ENCODE results near the gene PDCD4. TPM values are rescaled to one million over a fixed set of nuclear protein-coding genes. Genes with fewer than 3 reads are reported as not detected.

PDCD4 gene
- total RNA-seq, 4 donors from 2014 or later, result 98.3 to 724 (median 511) TPM

GRCh38 chr10:110840225-110840922 lies 31.4 kb upstream of the PDCD4 start:
- TF ChIP-seq POLR2AphosphoS5 (IDR thresholded peaks at IDR 0.05), result peak in 2 of 3 donors; percentile 74 to 82
- peak; percentile 77 for TF ChIP-seq EP300 (IDR thresholded peaks at IDR 0.05; ENCODE audit: low read depth)
- TF ChIP-seq POLR2A (IDR thresholded peaks at IDR 0.05), result peak; percentile 33
- no peak for TF ChIP-seq CTCF (IDR thresholded peaks at IDR 0.05)
- Histone ChIP-seq H3K27me3 (no peaks in the 10 kb centered on the region), H3K4me3 (no peak overlapping the region), H3K4me1 (peaks cover 62 to 100% (median 82%) of the 10 kb centered on the region in 4 donors), H3K36me3 (no peaks in the 10 kb centered on the region), H3K27ac (peak overlapping the region; percentile 80 to 91 (median 90)), H3K9me3 (no peaks in the 10 kb centered on the region)
- WGBS, 2 donors (ENCODE audit: low coverage in 1 of 2), result 52% methylated on average over 5 of the region's 5 CpGs; no CpG with 5 or more reads in 1 of the 2 donors
- DNase-seq, result peak; percentile 94
- intact Hi-C loops (cut with DNase I; ENCODE audit: low total_unique reads) (no loop called here), in situ Hi-C loops (cut with MboI; ENCODE audit: low pct_ligation_motif_present in 1 of 4, low pct_unique_long_range_greater_than_20kb in 1 of 4, low sequenced_read_pairs in 3 of 4) (no loop called here)

GRCh38 chr10:110840923-110841428 lies 30.8 kb upstream of the PDCD4 start:
- H3K4me1 ChIP-seq, result peaks cover 58 to 100% (median 85%) of the 10 kb centered on the region in 4 donors
- WGBS, 2 donors (ENCODE audit: low coverage in 1 of 2), result 60 to 90% methylated on average over 3 of the region's 3 CpGs
- TF ChIP-seq POLR2AphosphoS5 (IDR thresholded peaks at IDR 0.05) (peak in 1 of 3 donors; percentile 8), CTCF (IDR thresholded peaks at IDR 0.05) (no peak)
- intact Hi-C loops (cut with DNase I; ENCODE audit: low total_unique reads), result no loop called here
- in situ Hi-C loops (cut with MboI; ENCODE audit: low pct_ligation_motif_present in 1 of 4, low pct_unique_long_range_greater_than_20kb in 1 of 4, low sequenced_read_pairs in 3 of 4), result no loop called here
- H3K4me3 ChIP-seq, result no peak overlapping the region
- DNase-seq, result peak; percentile 33
- no peaks in the 10 kb centered on the region for H3K36me3 ChIP-seq
- H3K27ac ChIP-seq, result peak overlapping the region; percentile 80 to 91 (median 90)
- H3K27me3 ChIP-seq, result no peaks in the 10 kb centered on the region
- H3K9me3 ChIP-seq, result no peaks in the 10 kb centered on the region

GRCh38 chr10:110841767-110842267 lies 29.9 kb upstream of the PDCD4 start:
- H3K4me3 ChIP-seq, result no peak overlapping the region
- no peaks in the 10 kb centered on the region for H3K36me3 ChIP-seq
- in situ Hi-C loops (cut with MboI; ENCODE audit: low pct_ligation_motif_present in 1 of 4, low pct_unique_long_range_greater_than_20kb in 1 of 4, low sequenced_read_pairs in 3 of 4) (no loop called here), intact Hi-C loops (cut with DNase I; ENCODE audit: low total_unique reads) (no loop called here)
- no peaks in the 10 kb centered on the region for H3K27me3 ChIP-seq
- 75 to 80% methylated on average over 3 to 9 of the region's 9 CpGs for WGBS, 2 donors (ENCODE audit: low coverage in 1 of 2)
- DNase-seq, result peak; percentile 69
- H3K27ac ChIP-seq, result peak overlapping the region; percentile 80 to 91 (median 90)
- TF ChIP-seq CTCF (IDR thresholded peaks at IDR 0.05), result no peak
- no peak for TF ChIP-seq EP300 (IDR thresholded peaks at IDR 0.05; ENCODE audit: low read depth)
- TF ChIP-seq POLR2AphosphoS5 (IDR thresholded peaks at IDR 0.05), result no peak
- TF ChIP-seq POLR2A (IDR thresholded peaks at IDR 0.05), result no peak
- H3K4me1 ChIP-seq, result peaks cover 59 to 100% (median 86%) of the 10 kb centered on the region in 4 donors
- H3K9me3 ChIP-seq, result no peaks in the 10 kb centered on the region

- Histone ChIP-seq H3K4me1 (peaks cover 53 to 100% (median 85%) of the 10 kb centered on the region in 4 donors), H3K36me3 (no peaks in the 10 kb centered on the region), H3K27me3 (no peaks in the 10 kb centered on the region), H3K4me3 (no peak overlapping the region), H3K27ac (peak overlapping the region; percentile 80 to 91 (median 90)), H3K9me3 (no peaks in the 10 kb centered on the region)
- intact Hi-C loops (cut with DNase I; ENCODE audit: low total_unique reads) (no loop called here), in situ Hi-C loops (cut with MboI; ENCODE audit: low pct_ligation_motif_present in 1 of 4, low pct_unique_long_range_greater_than_20kb in 1 of 4, low sequenced_read_pairs in 3 of 4) (no loop called here)
- TF ChIP-seq POLR2A (IDR thresholded peaks at IDR 0.05), result no peak
- TF ChIP-seq EP300 (IDR thresholded peaks at IDR 0.05; ENCODE audit: low read depth), result no peak
- TF ChIP-seq CTCF (IDR thresholded peaks at IDR 0.05), result no peak
- no peak for TF ChIP-seq POLR2AphosphoS5 (IDR thresholded peaks at IDR 0.05)
- DNase-seq, result peak; percentile 18
- WGBS, 2 donors (ENCODE audit: low coverage in 1 of 2), result 67 to 73% methylated on average over 1 to 6 of the region's 7 CpGs
Observed at GRCh38 chr10:110842326-110842904, 29.3 kb upstream of the PDCD4 start.

All from transverse colon (tissue), 4 donors.